ENCODE measurements around the gene ACSL3.

The ACSL3 gene

GRCh38 chr2:222862106-222862908, 1.5 kb downstream of the ACSL3 start:
- Histone ChIP-seq H3K18ac (ENCODE audit: low read length) (no peak overlapping the region), H2BK120ac (ENCODE audit: insufficient read depth, low read length, poor library complexity) (no peak overlapping the region), H3K9ac (ENCODE audit: low read length) (no peak overlapping the region), H4K91ac (ENCODE audit: low read depth, low read length) (no peak overlapping the region), H4K8ac (ENCODE audit: low read depth, low read length) (no peak overlapping the region), H3K14ac (ENCODE audit: low read length) (no peak overlapping the region), H2BK5ac (ENCODE audit: low read depth, low read length, poor library complexity) (no peak overlapping the region), H3K23ac (ENCODE audit: low read length) (no peak overlapping the region), H3K79me1 (ENCODE audit: low read length) (peaks cover 9% of the 10 kb centered on the region), H3K4me3 (ENCODE audit: low read depth, low read length) (no peak overlapping the region), H3K9me3 (ENCODE audit: insufficient read depth, low read depth, low read length) (peaks cover 2% of the 10 kb centered on the region), H2AK5ac (ENCODE audit: low read length) (no peak overlapping the region), H3K27me3 (ENCODE audit: insufficient read depth, low read length) (no peaks in the 10 kb centered on the region), H2AFZ (ENCODE audit: insufficient read depth, low read length, poor library complexity) (no peak overlapping the region), H3K36me3 (ENCODE audit: control insufficient read depth in 1 of 2, insufficient read depth in 2 of 2, low read length in 2 of 2) (no peaks in the 10 kb centered on the region), H3K4me2 (ENCODE audit: low read length) (peak overlapping the region; percentile 86), H2BK12ac (ENCODE audit: low read length) (no peak overlapping the region), H3K27ac (ENCODE audit: low read depth, low read length) (no peak overlapping the region), H3K79me2 (ENCODE audit: control insufficient read depth, insufficient read depth, low read length, poor library complexity) (peaks cover 20% of the 10 kb centered on the region), H4K12ac (ENCODE audit: low read depth, low read length) (no peak overlapping the region), H3K4me1 (ENCODE audit: control insufficient read depth in 1 of 2, insufficient read depth in 2 of 2, low read length in 2 of 2) (peaks cover 5 to 15% of the 10 kb centered on the region in 2 experiments), H3K4ac (ENCODE audit: low read depth, low read length) (peak overlapping the region; percentile 68)
- no CpG with 5 or more reads among the region's 7 CpGs for whole genome bisulfite sequencing (ENCODE audit: extremely low coverage, insufficient coverage, insufficient read length)
- DNase-seq: peak in 1 of 2 donors; percentile 20

GRCh38 chr2:222862909-222863544, 2.2 kb downstream of the ACSL3 start:
- Histone ChIP-seq H3K9ac (ENCODE audit: low read length) (no peak overlapping the region), H3K23ac (ENCODE audit: low read length) (no peak overlapping the region), H3K4me1 (ENCODE audit: control insufficient read depth in 1 of 2, insufficient read depth in 2 of 2, low read length in 2 of 2) (peaks cover 5 to 15% of the 10 kb centered on the region in 2 experiments), H3K9me3 (ENCODE audit: insufficient read depth, low read depth, low read length) (peaks cover 2% of the 10 kb centered on the region), H2AK5ac (ENCODE audit: low read length) (no peak overlapping the region), H3K4me2 (ENCODE audit: low read length) (peak overlapping the region; percentile 86), H2BK5ac (ENCODE audit: low read depth, low read length, poor library complexity) (no peak overlapping the region), H3K27me3 (ENCODE audit: insufficient read depth, low read length) (no peaks in the 10 kb centered on the region), H4K12ac (ENCODE audit: low read depth, low read length) (no peak overlapping the region), H3K36me3 (ENCODE audit: control insufficient read depth in 1 of 2, insufficient read depth in 2 of 2, low read length in 2 of 2) (no peaks in the 10 kb centered on the region), H2AFZ (ENCODE audit: insufficient read depth, low read length, poor library complexity) (no peak overlapping the region), H2BK120ac (ENCODE audit: insufficient read depth, low read length, poor library complexity) (no peak overlapping the region), H4K91ac (ENCODE audit: low read depth, low read length) (no peak overlapping the region), H3K27ac (ENCODE audit: low read depth, low read length) (no peak overlapping the region), H3K79me2 (ENCODE audit: control insufficient read depth, insufficient read depth, low read length, poor library complexity) (peaks cover 20% of the 10 kb centered on the region), H3K79me1 (ENCODE audit: low read length) (peaks cover 9% of the 10 kb centered on the region), H4K8ac (ENCODE audit: low read depth, low read length) (no peak overlapping the region), H3K4ac (ENCODE audit: low read depth, low read length) (peak overlapping the region; percentile 68), H3K4me3 (ENCODE audit: low read depth, low read length) (no peak overlapping the region), H3K18ac (ENCODE audit: low read length) (no peak overlapping the region), H3K14ac (ENCODE audit: low read length) (no peak overlapping the region), H2BK12ac (ENCODE audit: low read length) (no peak overlapping the region)
- 100% methylated on average over 1 of the region's 6 CpGs for WGBS (ENCODE audit: extremely low coverage, insufficient coverage, insufficient read length)
- peak in 1 of 2 donors; percentile 82 for DNase-seq

- peak overlapping the region; percentile 22 for H3K4me2 ChIP-seq (ENCODE audit: low read length)
- H3K4ac ChIP-seq (ENCODE audit: low read depth, low read length): no peak overlapping the region
- H3K4me1 ChIP-seq (ENCODE audit: control insufficient read depth in 1 of 2, insufficient read depth in 2 of 2, low read length in 2 of 2): peaks cover 5 to 15% of the 10 kb centered on the region in 2 experiments
- no peak overlapping the region for H4K8ac ChIP-seq (ENCODE audit: low read depth, low read length)
- H3K23ac ChIP-seq (ENCODE audit: low read length): peak overlapping the region; percentile 37
- H3K79me2 ChIP-seq (ENCODE audit: control insufficient read depth, insufficient read depth, low read length, poor library complexity): peaks cover 20% of the 10 kb centered on the region
- no peak overlapping the region for H2AFZ ChIP-seq (ENCODE audit: insufficient read depth, low read length, poor library complexity)
- no peak overlapping the region for H2BK120ac ChIP-seq (ENCODE audit: insufficient read depth, low read length, poor library complexity)
- H3K9ac ChIP-seq (ENCODE audit: low read length): no peak overlapping the region
- no peak overlapping the region for H3K4me3 ChIP-seq (ENCODE audit: low read depth, low read length)
- H4K91ac ChIP-seq (ENCODE audit: low read depth, low read length): no peak overlapping the region
- WGBS (ENCODE audit: extremely low coverage, insufficient coverage, insufficient read length): no CpG with 5 or more reads among the region's 3 CpGs
- H2BK12ac ChIP-seq (ENCODE audit: low read length): no peak overlapping the region
- H2AK5ac ChIP-seq (ENCODE audit: low read length): no peak overlapping the region
- peak in 1 of 2 donors; percentile 74 for DNase-seq
- no peak overlapping the region for H2BK5ac ChIP-seq (ENCODE audit: low read depth, low read length, poor library complexity)
- H3K36me3 ChIP-seq (ENCODE audit: control insufficient read depth in 1 of 2, insufficient read depth in 2 of 2, low read length in 2 of 2): no peaks in the 10 kb centered on the region
- H3K79me1 ChIP-seq (ENCODE audit: low read length): peaks cover 9% of the 10 kb centered on the region
- peaks cover 2% of the 10 kb centered on the region for H3K9me3 ChIP-seq (ENCODE audit: insufficient read depth, low read depth, low read length)
- no peaks in the 10 kb centered on the region for H3K27me3 ChIP-seq (ENCODE audit: insufficient read depth, low read length)
- no peak overlapping the region for H3K14ac ChIP-seq (ENCODE audit: low read length)
- H3K18ac ChIP-seq (ENCODE audit: low read length): no peak overlapping the region
- no peak overlapping the region for H4K12ac ChIP-seq (ENCODE audit: low read depth, low read length)
- H3K27ac ChIP-seq (ENCODE audit: low read depth, low read length): peak overlapping the region; percentile 6
These were observed 3.5 kb downstream of the ACSL3 start for GRCh38 chr2:222864296-222864695.

GRCh38 chr2:222865301-222865700, 4.5 kb downstream of the ACSL3 start:
- no peak overlapping the region for H2AK5ac ChIP-seq (ENCODE audit: low read length)
- no peak overlapping the region for H3K4me2 ChIP-seq (ENCODE audit: low read length)
- H3K9me3 ChIP-seq (ENCODE audit: insufficient read depth, low read depth, low read length): peaks cover 2% of the 10 kb centered on the region
- H2AFZ ChIP-seq (ENCODE audit: insufficient read depth, low read length, poor library complexity): no peak overlapping the region
- H3K4ac ChIP-seq (ENCODE audit: low read depth, low read length): peak overlapping the region; percentile 97
- H2BK12ac ChIP-seq (ENCODE audit: low read length): no peak overlapping the region
- H3K4me1 ChIP-seq (ENCODE audit: control insufficient read depth in 1 of 2, insufficient read depth in 2 of 2, low read length in 2 of 2): peaks cover 5 to 13% of the 10 kb centered on the region in 2 experiments
- no peak overlapping the region for H3K18ac ChIP-seq (ENCODE audit: low read length)
- DNase-seq: no peak
- H3K79me2 ChIP-seq (ENCODE audit: control insufficient read depth, insufficient read depth, low read length, poor library complexity): peaks cover 22% of the 10 kb centered on the region
- H4K12ac ChIP-seq (ENCODE audit: low read depth, low read length): no peak overlapping the region
- H3K14ac ChIP-seq (ENCODE audit: low read length): no peak overlapping the region
- H2BK120ac ChIP-seq (ENCODE audit: insufficient read depth, low read length, poor library complexity): no peak overlapping the region
- WGBS (ENCODE audit: extremely low coverage, insufficient coverage, insufficient read length): no CpG with 5 or more reads among the region's 2 CpGs
- no peaks in the 10 kb centered on the region for H3K27me3 ChIP-seq (ENCODE audit: insufficient read depth, low read length)
- no peak overlapping the region for H3K9ac ChIP-seq (ENCODE audit: low read length)
- no peak overlapping the region for H4K91ac ChIP-seq (ENCODE audit: low read depth, low read length)
- H3K4me3 ChIP-seq (ENCODE audit: low read depth, low read length): no peak overlapping the region
- no peaks in the 10 kb centered on the region for H3K36me3 ChIP-seq (ENCODE audit: control insufficient read depth in 1 of 2, insufficient read depth in 2 of 2, low read length in 2 of 2)
- H2BK5ac ChIP-seq (ENCODE audit: low read depth, low read length, poor library complexity): no peak overlapping the region
- H3K23ac ChIP-seq (ENCODE audit: low read length): no peak overlapping the region
- no peak overlapping the region for H3K27ac ChIP-seq (ENCODE audit: low read depth, low read length)
- peaks cover 9% of the 10 kb centered on the region for H3K79me1 ChIP-seq (ENCODE audit: low read length)
- no peak overlapping the region for H4K8ac ChIP-seq (ENCODE audit: low read depth, low read length)

Measured in trophoblast cell (in vitro differentiated cells and primary cell).